ENCODE results near the gene INO80.

INO80 gene

GRCh38 chr15:40942337-40942854, 173.7 kb downstream of the INO80 start:
- no peak for DNase-seq

- DNase-seq, result peak; percentile 80
Observed at GRCh38 chr15:40941528-40942336, 174.3 kb downstream of the INO80 start.

GRCh38 chr15:40941068-40941527, 175.0 kb downstream of the INO80 start:
- no peak for DNase-seq

- DNase-seq, result peak; percentile 27
Observed at GRCh38 chr15:40940296-40940801, 175.7 kb downstream of the INO80 start.

DNA sequence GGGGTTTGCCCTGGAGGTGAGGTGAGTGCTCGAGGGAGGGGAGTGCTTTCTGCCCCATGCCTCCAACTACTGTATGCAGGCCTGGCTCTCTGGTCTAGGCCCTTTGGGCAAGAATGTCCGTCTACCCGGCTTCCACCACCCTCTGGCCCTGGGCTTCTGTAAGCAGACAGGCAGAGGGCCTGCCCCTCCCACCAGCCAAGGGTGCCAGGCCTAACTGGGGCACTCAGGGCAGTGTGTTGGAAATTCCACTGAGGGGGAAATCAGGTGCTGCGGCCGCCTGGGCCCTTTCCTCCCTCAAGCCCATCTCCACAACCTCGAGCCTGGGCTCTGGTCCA, 177.6 kb downstream of the INO80 start:
- no peak for DNase-seq

- no peak for DNase-seq
Observed at GRCh38 chr15:40937762-40938535, 178.1 kb downstream of the INO80 start.

DNA sequence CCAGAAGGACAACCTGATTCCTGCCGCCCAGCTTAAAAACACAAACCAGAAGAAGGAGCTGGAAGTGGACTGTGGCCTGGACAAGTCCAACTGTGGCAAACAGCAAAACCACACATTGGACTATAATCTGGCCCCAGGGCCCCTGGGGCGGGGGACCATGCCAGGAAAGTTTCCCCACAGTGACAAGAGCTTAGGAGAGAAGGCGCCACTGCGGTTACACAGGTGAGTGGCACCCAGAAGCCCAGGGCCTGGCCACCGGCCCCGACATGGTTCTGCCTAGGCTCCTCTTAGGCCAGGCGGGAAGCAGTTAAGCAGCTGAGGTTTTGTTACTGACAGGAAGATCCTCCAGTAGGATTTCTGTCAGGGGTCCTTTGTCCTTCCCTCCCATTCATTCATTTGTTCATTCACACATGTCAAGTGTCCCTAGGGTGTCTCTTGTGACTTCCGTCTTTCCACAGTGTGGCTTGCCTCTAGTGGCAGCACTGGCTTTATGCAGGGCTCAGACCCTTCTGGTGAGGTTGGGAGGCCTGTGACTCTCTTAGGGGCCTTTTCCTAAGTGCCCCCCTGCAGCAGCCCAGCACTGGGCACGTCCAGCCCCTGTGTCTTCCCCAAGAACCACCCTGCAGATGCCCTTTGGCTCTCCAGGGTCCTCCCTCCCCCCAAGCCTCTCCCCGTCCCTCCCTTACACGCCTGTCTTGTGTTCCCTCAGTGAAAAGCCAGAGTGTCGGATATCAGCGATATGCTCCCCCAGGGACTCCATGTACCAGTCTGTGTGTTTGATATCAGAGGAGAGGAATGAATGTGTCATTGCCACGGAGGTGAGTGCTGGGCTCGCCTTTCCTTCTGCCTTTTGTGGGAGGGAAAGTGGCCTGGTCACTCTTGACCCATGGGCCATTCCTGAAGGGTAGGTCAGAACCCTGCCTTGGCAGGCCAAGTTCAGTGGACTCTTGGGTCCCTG, 179.1 kb downstream of the INO80 start:
- peak; percentile 86 for DNase-seq

- DNase-seq, result no peak
Observed at GRCh38 chr15:40936234-40936708, 179.8 kb downstream of the INO80 start.

DNA sequence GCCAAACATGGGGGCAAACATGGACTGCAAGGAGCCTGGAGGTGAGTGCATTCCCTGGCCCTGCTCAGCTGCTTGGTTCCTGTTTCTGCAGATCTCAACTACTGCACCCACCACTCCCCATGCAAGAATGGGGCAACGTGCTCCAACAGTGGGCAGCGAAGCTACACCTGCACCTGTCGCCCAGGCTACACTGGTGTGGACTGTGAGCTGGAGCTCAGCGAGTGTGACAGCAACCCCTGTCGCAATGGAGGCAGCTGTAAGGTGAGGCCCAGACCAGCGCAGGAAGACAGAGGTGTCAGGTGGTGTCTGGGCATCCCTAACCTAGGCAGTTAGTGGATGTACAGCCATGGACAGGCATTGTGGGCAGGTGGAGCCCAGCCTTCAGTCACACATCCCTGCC, 181.6 kb downstream of the INO80 start:
- no peak for DNase-seq

GRCh38 chr15:40933517-40933902, 182.6 kb downstream of the INO80 start:
- no peak for DNase-seq

DNA sequence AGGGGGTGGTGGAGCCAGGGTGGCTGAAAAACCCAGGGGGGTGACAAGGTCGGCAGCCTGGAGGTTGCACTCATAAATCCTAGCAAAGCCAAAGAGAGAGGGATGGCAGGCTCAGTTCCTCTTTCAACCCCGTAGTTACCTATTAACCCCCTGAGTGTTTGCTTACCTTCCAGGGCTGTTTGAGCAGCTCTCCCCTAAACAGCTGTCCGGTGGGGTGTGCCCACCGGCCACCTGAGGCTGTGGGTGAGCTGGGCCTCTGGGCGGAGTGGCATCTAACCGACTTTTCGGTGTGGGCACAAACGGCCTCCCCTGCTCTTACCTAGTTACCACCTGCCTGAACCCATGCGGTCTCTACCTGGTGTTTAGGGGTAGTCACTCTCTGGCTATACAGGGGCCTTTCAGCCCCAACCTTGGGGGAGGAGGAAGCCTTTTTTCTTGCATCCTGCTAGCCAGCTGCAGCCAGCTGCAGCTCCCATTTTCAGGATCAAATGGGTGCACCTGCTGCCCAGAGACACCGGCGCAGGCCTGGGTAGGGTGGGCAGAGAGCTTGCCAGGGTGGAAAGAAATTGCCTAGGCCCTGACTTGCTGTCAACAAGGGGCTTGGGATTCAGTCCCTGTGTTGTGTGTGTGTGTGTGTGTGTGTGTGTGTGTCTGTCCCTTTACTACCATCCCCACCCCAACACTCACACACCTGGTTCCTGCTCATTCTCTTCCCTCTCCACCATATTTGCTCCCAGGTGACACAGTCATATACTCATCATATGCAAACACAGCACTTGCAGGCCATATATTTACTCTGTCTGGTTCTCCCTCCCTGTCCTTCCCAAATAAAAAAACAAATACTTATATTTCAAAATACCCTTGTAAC, 183.2 kb downstream of the INO80 start:
- DNase-seq, result no peak

GRCh38 chr15:40932156-40932555, 183.9 kb downstream of the INO80 start:
- DNase-seq, result no peak

DNA sequence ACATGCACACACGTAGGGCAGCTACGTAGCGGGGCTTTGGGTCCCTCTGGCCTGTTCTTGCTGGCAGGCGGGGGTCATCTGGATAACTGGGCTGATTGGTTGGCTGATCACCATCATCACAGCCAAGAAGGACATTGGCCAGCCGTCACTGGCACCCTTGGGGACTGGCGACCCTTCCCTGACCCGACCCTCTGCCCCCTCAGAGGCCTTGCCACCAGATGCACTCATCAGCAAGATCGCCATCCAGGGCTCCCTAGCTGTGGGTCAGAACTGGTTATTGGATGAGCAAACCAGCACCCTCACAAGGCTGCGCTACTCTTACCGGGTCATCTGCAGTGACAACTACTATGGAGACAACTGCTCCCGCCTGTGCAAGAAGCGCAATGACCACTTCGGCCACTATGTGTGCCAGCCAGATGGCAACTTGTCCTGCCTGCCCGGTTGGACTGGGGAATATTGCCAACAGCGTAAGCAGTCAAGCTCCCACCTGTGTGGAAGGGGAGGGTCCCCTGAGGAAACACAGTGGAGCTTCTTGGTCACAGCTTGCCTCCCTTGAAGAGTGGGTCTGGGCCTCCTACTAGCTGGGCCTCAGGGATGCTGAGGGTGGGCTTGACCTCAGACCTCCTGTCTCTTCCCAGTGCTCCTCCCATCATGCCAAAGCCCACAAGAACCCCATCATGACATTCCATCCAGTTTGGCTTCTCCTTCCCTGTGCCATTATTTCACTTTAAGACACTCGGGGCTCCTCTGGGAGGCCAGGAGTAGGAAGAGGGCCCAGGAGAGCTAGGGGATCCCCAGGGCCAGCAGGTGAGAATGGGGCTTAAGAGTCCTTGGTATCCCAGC, 184.6 kb downstream of the INO80 start:
- no peak for DNase-seq

DNA sequence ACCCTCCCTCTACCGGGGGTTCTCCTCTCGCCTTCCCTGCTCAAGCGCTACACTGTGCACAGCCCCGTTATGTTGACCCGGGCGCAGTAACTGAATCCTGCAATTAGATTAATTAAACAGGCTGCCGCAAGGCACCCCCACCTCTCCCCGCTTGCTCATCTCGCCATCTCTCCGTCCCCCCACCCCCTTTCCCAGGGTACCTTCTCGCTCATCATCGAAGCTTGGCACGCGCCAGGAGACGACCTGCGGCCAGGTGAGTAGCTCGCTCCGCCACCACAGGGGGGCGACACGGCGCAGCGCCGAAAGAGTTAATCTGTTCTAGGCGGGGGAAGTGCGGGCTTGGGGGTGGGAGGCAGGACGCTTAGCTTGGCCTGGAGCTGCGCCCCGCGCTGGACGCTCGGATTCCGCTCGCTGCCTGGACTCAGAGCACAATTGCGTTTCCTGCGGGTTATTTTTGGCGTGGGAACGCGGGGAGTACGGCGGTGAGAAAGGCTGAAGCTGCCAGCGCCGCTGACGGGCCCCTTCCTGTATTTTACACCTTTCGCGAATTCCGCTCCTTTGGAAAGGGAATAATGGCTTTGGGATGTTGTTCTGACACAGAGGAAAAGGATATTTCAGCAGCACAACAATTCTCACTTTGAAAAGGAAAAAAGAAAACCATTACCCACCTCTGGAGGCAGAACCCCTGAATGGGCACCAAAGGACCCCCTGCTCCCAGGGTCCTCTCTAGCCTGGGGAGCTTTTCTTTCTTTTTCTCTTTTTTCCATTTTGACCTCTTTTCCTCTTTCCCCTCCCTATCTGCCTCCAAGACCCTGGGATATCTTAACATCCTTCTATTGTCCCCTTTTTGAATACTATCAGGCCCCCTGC, 185.4 kb downstream of the INO80 start:
- DNase-seq, result peak; percentile 57

- no peak for DNase-seq
Observed at GRCh38 chr15:40929660-40930429, 186.2 kb downstream of the INO80 start.
